IMR-90 (cell line): ENCODE data around the gene ZMIZ1. TPM values are rescaled to one million over a fixed set of nuclear protein-coding genes. Genes with fewer than 3 reads are reported as not detected.

Source experiments
- ATAC-seq: fragments of 200-7000 bp; cut with Tn5 transposase; 2 replicates; pipeline ENCODE4 v1.9.1; 2020; ENCODE audit warnings: low read depth, mild to moderate bottlenecking, moderate library complexity
- BruUV-seq: library from RNA; stranded (reverse); fragments of 400-500 nt; replicated peaks from 2 replicates; lab custom pipeline; 2021; lab: Mats Ljungman, UMichigan
- CTCF ChIA-PET: fragments of 300-600 bp; formaldehyde crosslinking; extraction: SDS; loops from one replicate; lab custom pipeline; 2021; ENCODE audit warnings: antibody characterized with exemption; lab: Yijun Ruan, JAX
- POLR2A ChIA-PET: fragments of 300-600 bp; sonication (Branson Sonifier 250); formaldehyde crosslinking; loops from one replicate; lab custom pipeline; 2022; ENCODE audit warnings: antibody characterized with exemption; ENCODE audit not compliant: unreplicated experiment; lab: Charles Lee
- DNase-seq: peaks from one replicate; pipeline ENCODE4 v3.0.0; 2013
- H2AFZ ChIP-seq: replicated peaks from 2 replicates; pipeline ENCODE3; 2013; ENCODE audit warnings: low read length, mild to moderate bottlenecking; ENCODE audit not compliant: poor library complexity
- H2AK5ac ChIP-seq: 2 replicates; pipeline ENCODE4 v1.6.1; 2013; ENCODE audit warnings: low read depth, low read length, inconsistent platforms
- H2AK9ac ChIP-seq: replicated peaks from 2 replicates; pipeline ENCODE3; 2013; ENCODE audit warnings: mild to moderate bottlenecking, low read depth, low read length, moderate library complexity; ENCODE audit not compliant: poor library complexity
- H2BK120ac ChIP-seq: 2 replicates; pipeline ENCODE4 v1.6.1; 2013; ENCODE audit warnings: low read depth, low read length, inconsistent platforms
- H2BK15ac ChIP-seq: 3 replicates; pipeline ENCODE4 v1.6.1; 2013; ENCODE audit warnings: low read depth, low read length, inconsistent platforms
- H2BK20ac ChIP-seq: 2 replicates; pipeline ENCODE4 v1.6.1; 2013; ENCODE audit warnings: low read depth, mild to moderate bottlenecking, inconsistent platforms, low read length, moderate library complexity
- H2BK5ac ChIP-seq: 2 replicates; pipeline ENCODE4 v1.6.1; 2013; ENCODE audit warnings: mild to moderate bottlenecking, low read depth, low read length, inconsistent platforms; ENCODE audit not compliant: poor library complexity, severe bottlenecking
- H3K14ac ChIP-seq: replicated peaks from 2 replicates; pipeline ENCODE4 v1.6.1; 2013; ENCODE audit warnings: low read depth, low read length, inconsistent platforms
- H3K18ac ChIP-seq: 2 replicates; pipeline ENCODE4 v1.6.1; 2013; ENCODE audit warnings: low read depth, low read length, control low read depth
- H3K23ac ChIP-seq: 2 replicates; pipeline ENCODE4 v1.6.1; 2013; ENCODE audit warnings: low read depth, low read length, inconsistent platforms
- H3K27ac ChIP-seq: 2 replicates; pipeline ENCODE4 v1.5.1; 2013; ENCODE audit warnings: mild to moderate bottlenecking, control low read depth, low read length; ENCODE audit not compliant: insufficient read depth
- H3K27me3 ChIP-seq: 2 replicates; pipeline ENCODE4 v1.6.1; 2013; ENCODE audit warnings: low read length; ENCODE audit not compliant: control insufficient read depth, insufficient read depth
- H3K36me3 ChIP-seq: 2 replicates; pipeline ENCODE4 v1.6.1; 2013; ENCODE audit warnings: low read length, mixed read lengths; ENCODE audit not compliant: control insufficient read depth, insufficient read depth
- H3K4ac ChIP-seq: 2 replicates; pipeline ENCODE4 v1.6.1; 2013; ENCODE audit warnings: low read depth, low read length, inconsistent platforms
- H3K4me1 ChIP-seq: 2 replicates; pipeline ENCODE4 v1.6.1; 2013; ENCODE audit warnings: low read length, mixed read lengths; ENCODE audit not compliant: control insufficient read depth, insufficient read depth
- H3K4me2 ChIP-seq: 2 replicates; pipeline ENCODE4 v1.6.1; 2013; ENCODE audit warnings: low read depth, mild to moderate bottlenecking, control low read depth, low read length, moderate library complexity
- H3K4me3 ChIP-seq: 2 replicates; pipeline ENCODE4 v1.5.1; 2013; ENCODE audit warnings: low read depth, mild to moderate bottlenecking, control low read depth, low read length, moderate library complexity; ENCODE audit not compliant: insufficient read depth
- H3K56ac ChIP-seq: 2 replicates; pipeline ENCODE4 v1.6.1; 2013; ENCODE audit warnings: low read length, inconsistent platforms; ENCODE audit not compliant: insufficient read depth; ENCODE audit errors: extremely low read depth
- H3K79me1 ChIP-seq, 2 experiments: 2 replicates each; pipeline ENCODE4 v1.6.1; 2013; ENCODE audit warnings: low read length in 2 of 2, inconsistent platforms in 1 of 2, low read depth in 1 of 2
- H3K9ac ChIP-seq: 2 replicates; pipeline ENCODE4 v1.6.1; 2013; ENCODE audit warnings: low read depth, low read length, control low read depth
- H3K9me1 ChIP-seq: 2 replicates; pipeline ENCODE4 v1.6.1; 2013; ENCODE audit warnings: low read length, inconsistent platforms; ENCODE audit not compliant: insufficient read depth
- H3K9me3 ChIP-seq: 2 replicates; pipeline ENCODE4 v1.6.1; 2013; ENCODE audit warnings: low read length; ENCODE audit not compliant: control insufficient read depth, insufficient read depth
- H4K20me1 ChIP-seq: 2 replicates; pipeline ENCODE4 v1.6.1; 2013; ENCODE audit warnings: low read length, inconsistent platforms; ENCODE audit not compliant: insufficient read depth
- H4K5ac ChIP-seq: 2 replicates; pipeline ENCODE4 v1.6.1; 2013; ENCODE audit warnings: mild to moderate bottlenecking, low read depth, low read length, control low read depth
- H4K8ac ChIP-seq, 2 experiments: 2 replicates each; pipeline ENCODE4 v1.6.1; 2013; ENCODE audit warnings: low read depth in 2 of 2, low read length in 2 of 2, control low read depth in 1 of 2, inconsistent platforms in 1 of 2
- H4K91ac ChIP-seq: 2 replicates; pipeline ENCODE4 v1.6.1; 2013; ENCODE audit warnings: low read depth, low read length, inconsistent platforms; ENCODE audit not compliant: insufficient read depth
- CEBPB ChIP-seq: IDR thresholded peaks from 2 replicates; pipeline ENCODE4 v1.6.1; 2012; ENCODE audit warnings: low read depth, low read length, improper control_type of control experiment
- CHD1 ChIP-seq: IDR thresholded peaks from 2 replicates; pipeline ENCODE4 v1.6.1; 2012; ENCODE audit warnings: low read depth, low read length, improper control_type of control experiment
- CTCF ChIP-seq: conservative IDR thresholded peaks from 2 replicates; pipeline ENCODE4 v1.5.1; 2012; ENCODE audit warnings: mild to moderate bottlenecking, low read depth, low read length, improper control_type of control experiment
- FOS ChIP-seq: fragments of 150-350 bp; IDR thresholded peaks from 2 replicates; pipeline ENCODE4 v1.6.1; 2016; ENCODE audit warnings: low read depth, low read length
- MAFK ChIP-seq: IDR thresholded peaks from 2 replicates; pipeline ENCODE4 v1.6.1; 2012; ENCODE audit warnings: low read depth, low read length, improper control_type of control experiment
- MAZ ChIP-seq: IDR thresholded peaks from 2 replicates; pipeline ENCODE4 v1.6.1; 2012; ENCODE audit warnings: low read depth, mild to moderate bottlenecking, low read length, improper control_type of control experiment, moderate library complexity, borderline replicate concordance
- MXI1 ChIP-seq: IDR thresholded peaks from 2 replicates; pipeline ENCODE4 v1.6.1; 2012; ENCODE audit warnings: low read depth, mild to moderate bottlenecking, low read length, moderate library complexity, borderline replicate concordance
- NFE2L2 ChIP-seq: fragments of 150-350 bp; IDR thresholded peaks from 2 replicates; pipeline ENCODE4 v1.6.1; 2016; ENCODE audit warnings: low read depth, mild to moderate bottlenecking, low read length
- POLR2A ChIP-seq: IDR thresholded peaks from 2 replicates; pipeline ENCODE4 v1.6.1; 2012; ENCODE audit warnings: mild to moderate bottlenecking, low read depth, low read length
- RCOR1 ChIP-seq: IDR thresholded peaks from 2 replicates; pipeline ENCODE4 v1.6.1; 2012; ENCODE audit warnings: mild to moderate bottlenecking, low read length, improper control_type of control experiment; ENCODE audit not compliant: insufficient replicate concordance
- SMC3 ChIP-seq: fragments of 150-350 bp; IDR thresholded peaks from 2 replicates; pipeline ENCODE4 v1.6.1; 2016; ENCODE audit warnings: low read depth, mild to moderate bottlenecking, antibody characterized with exemption, low read length, moderate library complexity
- WGBS, 2 experiments: methylation state at CpG; one replicate each; pipeline versions ENCODE4 v1.1.5 to v1.1.7; 2013; ENCODE audit warnings: missing lambda C conversion rate in 2 of 2; ENCODE audit not compliant: insufficient read length in 1 of 2; ENCODE audit errors: extremely low coverage in 2 of 2; 5-methylcytosine and 5-hydroxymethylcytosine counted together
- dilution Hi-C: fragments of 300-500 bp; cut with HindIII; formaldehyde crosslinking; loops from one replicate; pipeline ENCODE4 v1.14.3; 2018; ENCODE audit warnings: low sequenced_read_pairs; ENCODE audit not compliant: unreplicated experiment
- in situ Hi-C: fragments of 300-500 bp; cut with MboI; formaldehyde crosslinking; loops from 3 replicates; pipeline ENCODE4 v1.14.3; 2019; ENCODE audit warnings: low sequenced_read_pairs, inconsistent platforms, mixed read lengths
- intact Hi-C: fragments of 100-400 bp; cut with micrococcal nuclease; formaldehyde crosslinking; loops from 2 replicates; pipeline ENCODE4 v1.10.0; 2022
- polyA plus RNA-seq, 3 experiments: library from polyadenylated mRNA; depleted of rRNA; stranded (reverse); fragments of >200 nt; gene quantifications; 2 replicates each; pipeline ENCODE4 v1.2.3, GENCODE V29; 2012; ENCODE audit warnings: low replicate concordance in 1 of 3
- total RNA-seq: library from RNA; depleted of rRNA; stranded (reverse); fragments of >200 nt; gene quantifications from 2 replicates; pipeline ENCODE4 v1.2.3, GENCODE V29; 2012

ZMIZ1 gene
- total and polyA plus RNA-seq, 2 of the 4 experiments (the other 2 are of a cell fraction) = 6.6 to 48.7 TPM

GRCh38 chr10:79357180-79357579, 288.4 kb downstream of the ZMIZ1 start:
- Histone ChIP-seq H3K9me1 (peaks cover 6% of the 10 kb centered on the region), H3K23ac (no peak overlapping the region), H3K18ac (no peak overlapping the region), H3K9me3 (no peaks in the 10 kb centered on the region), H2BK120ac (no peak overlapping the region), H4K5ac (no peak overlapping the region), H4K91ac (no peak overlapping the region), H3K27ac (no peak overlapping the region), H3K4me2 (no peak overlapping the region), H2AFZ (no peak overlapping the region), H3K9ac (no peak overlapping the region), H3K36me3 (peaks cover 38% of the 10 kb centered on the region), H3K4me3 (no peak overlapping the region), H3K4ac (no peak overlapping the region), H3K4me1 (no peaks in the 10 kb centered on the region), H2BK15ac (no peak overlapping the region), H4K20me1 (peaks cover 29% of the 10 kb centered on the region), H3K14ac (no peak overlapping the region), H2BK5ac (no peak overlapping the region), H4K8ac (no peak overlapping the region), H3K27me3 (no peaks in the 10 kb centered on the region), H2AK5ac (no peak overlapping the region), H2BK20ac (no peak overlapping the region), H2AK9ac (no peak overlapping the region), H3K79me1 (peaks cover 13 to 36% of the 10 kb centered on the region in 2 experiments), H3K56ac (no peak overlapping the region)
- BruUV-seq = no TSS peak
- WGBS, 2 experiments = 95% methylated on average over 4 of the region's 9 CpGs; no CpG with 5 or more reads in 1 of the 2 experiments
- CTCF ChIA-PET = no interaction called here
- TF ChIP-seq POLR2A (no peak), RCOR1 (no peak), CTCF (no peak), CHD1 (no peak), NFE2L2 (no peak), MAFK (no peak), MXI1 (no peak), MAZ (no peak), SMC3 (no peak), CEBPB (no peak), FOS (no peak)
- in situ Hi-C loops (no loop called here), dilution Hi-C loops (no loop called here), intact Hi-C loops (no loop called here)
- DNase-seq (no peak), ATAC-seq (no peak)
- POLR2A ChIA-PET = no interaction called here
